Measurements from ENCODE around the gene CPLX1. TPM values are rescaled to one million over a fixed set of nuclear protein-coding genes. Genes with fewer than 3 reads are reported as not detected.

Gene CPLX1
- polyA plus RNA-seq, 1 donor (not counting 4 experiments of a cell fraction or from before 2014, with no cell fraction given) = 0.04 TPM

GRCh38 chr4:845836-846251, 19.9 kb upstream of the CPLX1 start:
- dilution Hi-C loops (cut with MboI; ENCODE audit: extremely low pct_ligation_motif_present, low sequenced_read_pairs) = no loop called here
- Histone ChIP-seq H3K4me1 (ENCODE audit: control insufficient read depth, extremely low read depth, insufficient read depth, low read length) (no peaks in the 10 kb centered on the region), H2AFZ (ENCODE audit: control insufficient read depth, low read length) (no peak overlapping the region), H3K27me3 (ENCODE audit: control insufficient read depth, extremely low read depth, insufficient read depth, low read length) (no peaks in the 10 kb centered on the region), H3K4me3 (ENCODE audit: control insufficient read depth in 2 of 3, extremely low read depth in 1 of 3, insufficient read depth in 2 of 3, low read depth in 1 of 3, low read length in 3 of 3) (no peak overlapping the region), H3K9ac (ENCODE audit: control insufficient read depth, extremely low read depth, insufficient read depth, low read length) (no peak overlapping the region), H3K27ac (ENCODE audit: control insufficient read depth, insufficient read depth, low read length) (no peak overlapping the region), H4K20me1 (ENCODE audit: control insufficient read depth, extremely low read depth, insufficient read depth, low read length) (no peaks in the 10 kb centered on the region), H3K9me1 (ENCODE audit: control insufficient read depth, extremely low read depth, insufficient read depth, low read length) (no peaks in the 10 kb centered on the region), H3K4me2 (ENCODE audit: control insufficient read depth, extremely low read depth, insufficient read depth, low read depth, low read length) (no peak overlapping the region), H3K79me2 (ENCODE audit: control insufficient read depth, insufficient read depth, low read length) (no peaks in the 10 kb centered on the region), H3K9me3 (ENCODE audit: control insufficient read depth, low read depth, low read length) (no peaks in the 10 kb centered on the region), H3K36me3 (ENCODE audit: control insufficient read depth in 2 of 2, extremely low read depth in 1 of 2, insufficient read depth in 2 of 2, low read length in 2 of 2) (peaks cover 13 to 17% of the 10 kb centered on the region in 2 experiments)
- TF ChIP-seq CTCF (optimal IDR thresholded peaks at IDR 0.05 in 1 of 3, IDR thresholded peaks at IDR 0.05 in 1 of 3, conservative IDR thresholded peaks at IDR 0.05 in 1 of 3; ENCODE audit: extremely low read depth in 1 of 3, insufficient read depth in 2 of 3, low read length in 3 of 3) (no peak), EZH2 (IDR thresholded peaks at IDR 0.05; ENCODE audit: low read length) (no peak)
- FAIRE-seq (no peak), DNase-seq (ENCODE audit: low read depth, low spot score) (no peak)

GRCh38 chr4:845233-845835, 19.4 kb upstream of the CPLX1 start:
- Histone ChIP-seq H3K9ac (ENCODE audit: control insufficient read depth, extremely low read depth, insufficient read depth, low read length) (no peak overlapping the region), H2AFZ (ENCODE audit: control insufficient read depth, low read length) (no peak overlapping the region), H3K4me2 (ENCODE audit: control insufficient read depth, extremely low read depth, insufficient read depth, low read depth, low read length) (no peak overlapping the region), H3K4me3 (ENCODE audit: control insufficient read depth in 2 of 3, extremely low read depth in 1 of 3, insufficient read depth in 2 of 3, low read depth in 1 of 3, low read length in 3 of 3) (no peak overlapping the region), H4K20me1 (ENCODE audit: control insufficient read depth, extremely low read depth, insufficient read depth, low read length) (no peaks in the 10 kb centered on the region), H3K9me1 (ENCODE audit: control insufficient read depth, extremely low read depth, insufficient read depth, low read length) (no peaks in the 10 kb centered on the region), H3K79me2 (ENCODE audit: control insufficient read depth, insufficient read depth, low read length) (no peaks in the 10 kb centered on the region), H3K4me1 (ENCODE audit: control insufficient read depth, extremely low read depth, insufficient read depth, low read length) (no peaks in the 10 kb centered on the region), H3K9me3 (ENCODE audit: control insufficient read depth, low read depth, low read length) (no peaks in the 10 kb centered on the region), H3K36me3 (ENCODE audit: control insufficient read depth in 2 of 2, extremely low read depth in 1 of 2, insufficient read depth in 2 of 2, low read length in 2 of 2) (peaks cover 13 to 15% of the 10 kb centered on the region in 2 experiments), H3K27ac (ENCODE audit: control insufficient read depth, insufficient read depth, low read length) (no peak overlapping the region), H3K27me3 (ENCODE audit: control insufficient read depth, extremely low read depth, insufficient read depth, low read length) (no peaks in the 10 kb centered on the region)
- dilution Hi-C loops (cut with MboI; ENCODE audit: extremely low pct_ligation_motif_present, low sequenced_read_pairs) = no loop called here
- DNase-seq (ENCODE audit: low read depth, low spot score) (no peak), FAIRE-seq (no peak)
- no peak for TF ChIP-seq CTCF (optimal IDR thresholded peaks at IDR 0.05 in 1 of 3, IDR thresholded peaks at IDR 0.05 in 1 of 3, conservative IDR thresholded peaks at IDR 0.05 in 1 of 3; ENCODE audit: extremely low read depth in 1 of 3, insufficient read depth in 2 of 3, low read length in 3 of 3)
- TF ChIP-seq EZH2 (IDR thresholded peaks at IDR 0.05; ENCODE audit: low read length) = no peak

All from keratinocyte (primary cell).